Neural cell (in vitro differentiated cells): ENCODE results near the gene TMEM131L. TPM values are rescaled to one million over a fixed set of nuclear protein-coding genes. Genes with fewer than 3 reads are reported as not detected.

ENCODE experiments used
- H2AFZ ChIP-seq: fragments of 200-600, 300-800 bp; sonication (generic), shearing (Covaris generic); 2 replicates; pipeline ENCODE4 v1.6.0; 2014; ENCODE audit warnings: low read depth, mild to moderate bottlenecking, antibody characterized with exemption, low read length, moderate library complexity
- H3F3A ChIP-seq: fragments of 200-600 bp; shearing (Covaris generic); 2 replicates; pipeline ENCODE4 v1.6.1; 2016; ENCODE audit warnings: mild to moderate bottlenecking, moderate library complexity, mixed read lengths, antibody characterized with exemption, low read length; ENCODE audit not compliant: insufficient read depth, poor library complexity, severe bottlenecking
- H3K27ac ChIP-seq: fragments of 200-600, 300-800 bp; sonication (generic), shearing (Covaris generic); 2 replicates; pipeline ENCODE4 v1.5.1; 2014; ENCODE audit warnings: mild to moderate bottlenecking, low read length, moderate library complexity
- H3K27me3 ChIP-seq: fragments of 300-800, 200-600 bp; sonication (generic), shearing (Covaris generic); 2 replicates; pipeline ENCODE4 v1.6.0; 2014; ENCODE audit warnings: mild to moderate bottlenecking, low read depth, low read length, moderate library complexity; ENCODE audit not compliant: insufficient read depth
- H3K36me3 ChIP-seq: fragments of 300-800, 200-600 bp; sonication (generic), shearing (Covaris generic); 2 replicates; pipeline ENCODE4 v1.5.1; 2014; ENCODE audit warnings: mild to moderate bottlenecking, antibody characterized with exemption, low read length, moderate library complexity; ENCODE audit not compliant: insufficient read depth
- H3K4me2 ChIP-seq: fragments of 300-800, 200-600 bp; sonication (generic), shearing (Covaris generic); 2 replicates; pipeline ENCODE4 v1.6.0; 2014; ENCODE audit warnings: mild to moderate bottlenecking, low read length
- H3K4me3 ChIP-seq: fragments of 300-800, 200-600 bp; sonication (generic), shearing (Covaris generic); 2 replicates; pipeline ENCODE4 v1.5.1; 2014; ENCODE audit warnings: mild to moderate bottlenecking, low read length, moderate library complexity
- H3K79me2 ChIP-seq: fragments of 200-600 bp; shearing (Covaris generic); replicated peaks from 2 replicates; pipeline ENCODE4 v1.6.0; 2014; ENCODE audit warnings: mild to moderate bottlenecking, low read length, moderate library complexity; ENCODE audit not compliant: insufficient read depth
- H3K9ac ChIP-seq: fragments of 300-800, 200-600 bp; sonication (generic), shearing (Covaris generic); 2 replicates; pipeline ENCODE4 v1.6.1; 2016; ENCODE audit warnings: mild to moderate bottlenecking, low read length, mixed read lengths
- H3K9me2 ChIP-seq: fragments of 200-600 bp; shearing (Covaris generic); 2 replicates; pipeline ENCODE4 v1.6.1; 2016; ENCODE audit warnings: mild to moderate bottlenecking, low read length, mixed read lengths; ENCODE audit not compliant: insufficient read depth
- H3K9me3 ChIP-seq: fragments of 200-600, 300-800 bp; sonication (generic), shearing (Covaris generic); 2 replicates; pipeline ENCODE4 v1.6.1; 2016; ENCODE audit warnings: mild to moderate bottlenecking, mixed run types, low read length, moderate library complexity, mixed read lengths
- H4K20me1 ChIP-seq: fragments of 200-600 bp; shearing (Covaris generic); 2 replicates; pipeline ENCODE4 v1.6.1; 2016; ENCODE audit warnings: mild to moderate bottlenecking, mixed run types; ENCODE audit not compliant: insufficient read depth
- CTCF ChIP-seq: fragments of 450-650 bp; IDR thresholded peaks from 2 replicates; pipeline ENCODE4 v1.5.1; 2014; ENCODE audit warnings: antibody characterized with exemption, mild to moderate bottlenecking, moderate library complexity; ENCODE audit not compliant: poor library complexity, severe bottlenecking
- EP300 ChIP-seq: fragments of 450-650 bp; conservative IDR thresholded peaks from 2 replicates; pipeline ENCODE4 v1.6.1; 2014; ENCODE audit warnings: antibody characterized with exemption, mild to moderate bottlenecking, moderate library complexity; ENCODE audit not compliant: poor library complexity, severe bottlenecking
- EZH2 ChIP-seq: fragments of 200-600, 300-800 bp; shearing (Covaris generic), sonication (generic); IDR thresholded peaks from 2 replicates; pipeline ENCODE4 v1.6.1; 2014; ENCODE audit warnings: antibody characterized with exemption, low read length, borderline replicate concordance, mild to moderate bottlenecking; ENCODE audit not compliant: insufficient read depth, poor library complexity, severe bottlenecking
- MXI1 ChIP-seq: fragments of 450-650 bp; conservative IDR thresholded peaks from 2 replicates; pipeline ENCODE4 v1.6.1; 2014; ENCODE audit warnings: antibody characterized with exemption, mild to moderate bottlenecking; ENCODE audit not compliant: poor library complexity, severe bottlenecking
- POLR2AphosphoS5 ChIP-seq: IDR thresholded peaks from 2 replicates; pipeline ENCODE4 v1.6.1; 2012
- RAD21 ChIP-seq: fragments of 450-650 bp; conservative IDR thresholded peaks from 2 replicates; pipeline ENCODE4 v1.6.1; 2014; ENCODE audit warnings: antibody characterized with exemption, mild to moderate bottlenecking, moderate library complexity
- REST ChIP-seq: IDR thresholded peaks from 2 replicates; pipeline ENCODE4 v1.6.1; 2012; ENCODE audit warnings: borderline replicate concordance
- SMC3 ChIP-seq: fragments of 450-650 bp; conservative IDR thresholded peaks from 2 replicates; pipeline ENCODE4 v1.6.1; 2014; ENCODE audit warnings: antibody characterized with exemption, mild to moderate bottlenecking, moderate library complexity; ENCODE audit not compliant: poor library complexity
- TAF1 ChIP-seq: IDR thresholded peaks from 2 replicates; pipeline ENCODE4 v1.6.1; 2012; ENCODE audit warnings: low read depth
- polyA plus RNA-seq: library from polyadenylated mRNA; depleted of rRNA; stranded (reverse); fragments of >200 nt; gene quantifications from 2 replicates; pipeline ENCODE4 v1.2.3, GENCODE V29; 2014

The TMEM131L gene
- polyA plus RNA-seq, 1 donor from 2014 or later = 11.1 TPM

- no peak overlapping the region for H3K4me3 ChIP-seq
- no peaks in the 10 kb centered on the region for H3K9me2 ChIP-seq
- no peaks in the 10 kb centered on the region for H3F3A ChIP-seq
- H3K27ac ChIP-seq = no peak overlapping the region
- no peak overlapping the region for H2AFZ ChIP-seq
- H3K4me2 ChIP-seq = no peak overlapping the region
- no peaks in the 10 kb centered on the region for H4K20me1 ChIP-seq
- no peaks in the 10 kb centered on the region for H3K9me3 ChIP-seq
- H3K79me2 ChIP-seq = peaks cover 35% of the 10 kb centered on the region
- TF ChIP-seq EZH2 (no peak), REST (no peak), EP300 (no peak), POLR2AphosphoS5 (no peak), RAD21 (no peak), CTCF (no peak), MXI1 (no peak), TAF1 (no peak), SMC3 (no peak)
- H3K27me3 ChIP-seq = no peaks in the 10 kb centered on the region
- H3K36me3 ChIP-seq = peaks cover under 1% of the 10 kb centered on the region
- no peak overlapping the region for H3K9ac ChIP-seq
Measured at GRCh38 chr4:153520801-153521329, 54.7 kb downstream of the TMEM131L start.

GRCh38 chr4:153521478-153521877 is 55.3 kb downstream of the TMEM131L start:
- TF ChIP-seq MXI1 (no peak), CTCF (no peak), TAF1 (no peak), REST (no peak), POLR2AphosphoS5 (no peak), RAD21 (no peak), SMC3 (no peak), EP300 (no peak), EZH2 (no peak)
- no peaks in the 10 kb centered on the region for H3K9me3 ChIP-seq
- H3K9me2 ChIP-seq = no peaks in the 10 kb centered on the region
- H4K20me1 ChIP-seq = no peaks in the 10 kb centered on the region
- no peak overlapping the region for H3K4me3 ChIP-seq
- H3K9ac ChIP-seq = no peak overlapping the region
- H3F3A ChIP-seq = no peaks in the 10 kb centered on the region
- H3K27me3 ChIP-seq = no peaks in the 10 kb centered on the region
- H3K27ac ChIP-seq = no peak overlapping the region
- H3K79me2 ChIP-seq = peaks cover 31% of the 10 kb centered on the region
- no peaks in the 10 kb centered on the region for H3K36me3 ChIP-seq
- no peak overlapping the region for H3K4me2 ChIP-seq
- H2AFZ ChIP-seq = no peak overlapping the region
